ENCODE measurements around the gene RFTN1.

The RFTN1 gene

DNA sequence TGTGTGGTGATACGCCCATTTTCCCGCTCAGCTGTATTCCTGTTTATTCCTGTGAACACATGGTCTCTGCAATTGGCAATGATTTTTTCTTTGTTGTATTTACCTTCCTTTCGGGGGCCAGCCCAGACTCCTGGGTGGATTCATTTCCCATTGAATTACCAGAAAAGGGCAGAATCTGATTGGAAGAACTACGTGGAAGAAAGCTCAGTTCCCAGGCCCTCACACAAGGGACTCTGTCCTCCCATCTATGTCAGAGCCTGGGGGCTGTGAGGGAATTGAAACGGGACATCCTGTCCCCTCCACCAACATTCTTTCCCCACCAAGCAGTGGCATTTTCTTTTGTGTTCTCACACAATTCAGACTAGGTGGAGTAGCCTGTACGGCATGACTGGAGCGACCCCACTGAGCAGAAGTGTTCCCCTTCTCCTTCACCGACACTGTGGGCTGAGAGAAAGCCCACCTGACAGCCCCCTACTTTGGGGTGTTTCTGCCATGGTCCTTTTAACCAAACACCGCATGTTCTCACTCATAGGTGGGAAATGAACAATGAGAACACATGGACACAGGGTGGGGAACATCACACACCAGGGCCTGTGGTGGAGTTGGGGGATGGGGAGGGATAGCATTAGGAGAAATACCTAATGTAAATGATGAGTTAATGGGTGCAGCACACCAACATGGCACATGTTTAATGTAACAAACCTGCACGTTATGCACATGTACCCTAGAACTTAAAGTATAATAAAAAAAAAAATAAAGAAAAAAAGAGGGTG, 32.1 kb upstream of the RFTN1 start:
- H3K27ac ChIP-seq (ENCODE audit: low read depth, low read length): no peak overlapping the region
- H3K4me1 ChIP-seq (ENCODE audit: insufficient read depth, low read length): peaks cover 6% of the 10 kb centered on the region
- no peaks in the 10 kb centered on the region for H3K9me3 ChIP-seq (ENCODE audit: low read length)
- H3K36me3 ChIP-seq (ENCODE audit: insufficient read depth, low read length): no peaks in the 10 kb centered on the region
- H3K27me3 ChIP-seq (ENCODE audit: control insufficient read depth in 1 of 2, insufficient read depth in 2 of 2, low read length in 2 of 2): no peaks in the 10 kb centered on the region
- no peak overlapping the region for H3K4me3 ChIP-seq (ENCODE audit: low read depth in 1 of 2, low read length in 2 of 2)
- no peak overlapping the region for H3K9ac ChIP-seq (ENCODE audit: low read length)

DNA sequence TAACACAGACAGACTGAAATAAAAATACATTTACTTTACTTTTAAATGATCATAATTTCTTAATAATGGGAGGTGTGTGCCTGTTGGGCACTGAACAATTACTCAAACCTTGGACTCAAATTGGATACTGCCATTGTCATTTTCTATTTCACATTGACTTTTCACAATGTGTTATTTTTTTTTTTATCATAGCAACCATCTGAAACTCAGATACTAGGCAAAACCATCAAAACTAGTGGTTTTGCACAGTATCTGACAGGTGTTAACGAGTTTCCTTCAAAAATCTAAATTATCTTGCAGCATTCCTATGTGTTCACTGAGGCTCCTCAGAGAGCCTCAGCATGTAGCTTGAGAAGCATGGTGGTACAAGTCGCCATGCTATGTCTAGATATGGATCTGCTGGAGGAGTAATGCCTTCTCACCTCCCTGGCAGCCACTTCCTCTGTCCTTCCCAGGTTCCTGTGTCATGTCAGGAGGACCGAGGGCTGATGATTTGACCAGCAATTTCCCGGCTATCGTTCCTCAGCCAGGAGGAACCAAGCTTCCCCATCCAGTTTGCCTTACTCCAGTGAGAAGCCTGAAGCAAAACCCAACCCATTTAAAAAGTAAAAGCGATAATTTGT, 29.9 kb upstream of the RFTN1 start:
- H3K4me1 ChIP-seq (ENCODE audit: insufficient read depth, low read length): no peaks in the 10 kb centered on the region
- H3K9me3 ChIP-seq (ENCODE audit: low read length): no peaks in the 10 kb centered on the region
- H3K36me3 ChIP-seq (ENCODE audit: insufficient read depth, low read length): no peaks in the 10 kb centered on the region
- no peak overlapping the region for H3K27ac ChIP-seq (ENCODE audit: low read depth, low read length)
- no peak overlapping the region for H3K9ac ChIP-seq (ENCODE audit: low read length)
- no peak overlapping the region for H3K4me3 ChIP-seq (ENCODE audit: low read depth in 1 of 2, low read length in 2 of 2)
- H3K27me3 ChIP-seq (ENCODE audit: control insufficient read depth in 1 of 2, insufficient read depth in 2 of 2, low read length in 2 of 2): no peaks in the 10 kb centered on the region

DNA sequence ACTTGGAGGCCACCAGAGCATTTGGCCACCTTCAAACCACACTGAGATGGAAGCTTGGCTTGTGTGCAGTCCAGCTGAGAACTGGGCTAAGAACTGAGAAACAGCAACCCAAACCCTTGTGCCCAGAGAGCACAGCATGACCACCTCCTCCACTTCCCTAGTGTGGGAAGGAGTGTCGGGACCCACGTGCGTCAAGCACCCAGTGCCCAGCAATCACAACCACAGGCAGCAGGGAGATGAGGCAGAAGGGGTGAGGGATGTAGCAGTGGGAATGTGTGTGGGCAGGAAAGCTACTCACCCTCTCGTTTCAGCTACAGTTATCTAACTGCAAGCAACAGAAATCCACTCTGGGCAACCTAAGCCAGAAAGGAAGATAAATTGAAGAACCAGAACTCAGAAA, 25.0 kb upstream of the RFTN1 start:
- Histone ChIP-seq H3K9me3 (ENCODE audit: low read length) (no peaks in the 10 kb centered on the region), H3K27me3 (ENCODE audit: control insufficient read depth in 1 of 2, insufficient read depth in 2 of 2, low read length in 2 of 2) (no peaks in the 10 kb centered on the region), H3K27ac (ENCODE audit: low read depth, low read length) (no peak overlapping the region), H3K4me1 (ENCODE audit: insufficient read depth, low read length) (no peaks in the 10 kb centered on the region), H3K4me3 (ENCODE audit: low read depth in 1 of 2, low read length in 2 of 2) (no peak overlapping the region), H3K9ac (ENCODE audit: low read length) (no peak overlapping the region), H3K36me3 (ENCODE audit: insufficient read depth, low read length) (no peaks in the 10 kb centered on the region)

DNA sequence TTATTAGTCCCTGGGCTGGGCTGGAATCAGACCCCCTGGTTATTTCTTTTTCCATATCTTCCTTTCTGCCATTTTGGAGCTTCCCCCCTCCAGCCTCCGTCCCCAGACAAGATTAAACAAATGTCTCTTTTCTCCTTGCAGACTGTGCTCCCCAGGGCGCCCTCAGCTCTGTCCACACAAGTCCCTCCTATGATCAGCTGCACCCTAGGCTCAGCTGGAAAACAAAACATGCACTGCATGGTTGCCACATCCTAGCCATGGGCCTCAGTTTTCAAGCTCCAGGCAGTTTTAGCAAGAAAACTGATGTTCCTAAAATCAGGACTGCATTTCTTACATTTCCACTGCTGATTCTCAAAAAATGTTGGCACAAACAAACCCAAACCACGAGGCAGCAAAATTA, 23.5 kb upstream of the RFTN1 start:
- Histone ChIP-seq H3K36me3 (ENCODE audit: insufficient read depth, low read length) (no peaks in the 10 kb centered on the region), H3K27ac (ENCODE audit: low read depth, low read length) (no peak overlapping the region), H3K4me3 (ENCODE audit: low read depth in 1 of 2, low read length in 2 of 2) (no peak overlapping the region), H3K9me3 (ENCODE audit: low read length) (no peaks in the 10 kb centered on the region), H3K27me3 (ENCODE audit: control insufficient read depth in 1 of 2, insufficient read depth in 2 of 2, low read length in 2 of 2) (no peaks in the 10 kb centered on the region), H3K9ac (ENCODE audit: low read length) (no peak overlapping the region), H3K4me1 (ENCODE audit: insufficient read depth, low read length) (no peaks in the 10 kb centered on the region)

DNA sequence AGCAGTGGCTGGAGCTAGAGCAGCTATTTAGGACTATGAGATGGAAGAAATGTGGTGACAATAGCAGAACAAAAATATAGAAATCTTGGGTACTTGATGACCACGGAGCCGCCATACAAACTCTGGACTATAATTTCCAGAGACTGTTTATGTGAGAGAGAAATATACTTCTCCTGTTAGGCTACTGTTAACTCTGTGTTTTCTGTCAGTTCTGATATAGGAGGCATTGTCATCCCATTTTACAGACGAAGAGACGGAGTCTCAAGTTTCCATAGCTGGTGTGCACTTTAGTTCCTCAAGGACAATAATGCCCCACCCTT, 22.8 kb upstream of the RFTN1 start:
- Histone ChIP-seq H3K9me3 (ENCODE audit: low read length) (no peaks in the 10 kb centered on the region), H3K4me3 (ENCODE audit: low read depth in 1 of 2, low read length in 2 of 2) (no peak overlapping the region), H3K4me1 (ENCODE audit: insufficient read depth, low read length) (no peaks in the 10 kb centered on the region), H3K9ac (ENCODE audit: low read length) (no peak overlapping the region), H3K27me3 (ENCODE audit: control insufficient read depth in 1 of 2, insufficient read depth in 2 of 2, low read length in 2 of 2) (no peaks in the 10 kb centered on the region), H3K36me3 (ENCODE audit: insufficient read depth, low read length) (no peaks in the 10 kb centered on the region), H3K27ac (ENCODE audit: low read depth, low read length) (no peak overlapping the region)

DNA sequence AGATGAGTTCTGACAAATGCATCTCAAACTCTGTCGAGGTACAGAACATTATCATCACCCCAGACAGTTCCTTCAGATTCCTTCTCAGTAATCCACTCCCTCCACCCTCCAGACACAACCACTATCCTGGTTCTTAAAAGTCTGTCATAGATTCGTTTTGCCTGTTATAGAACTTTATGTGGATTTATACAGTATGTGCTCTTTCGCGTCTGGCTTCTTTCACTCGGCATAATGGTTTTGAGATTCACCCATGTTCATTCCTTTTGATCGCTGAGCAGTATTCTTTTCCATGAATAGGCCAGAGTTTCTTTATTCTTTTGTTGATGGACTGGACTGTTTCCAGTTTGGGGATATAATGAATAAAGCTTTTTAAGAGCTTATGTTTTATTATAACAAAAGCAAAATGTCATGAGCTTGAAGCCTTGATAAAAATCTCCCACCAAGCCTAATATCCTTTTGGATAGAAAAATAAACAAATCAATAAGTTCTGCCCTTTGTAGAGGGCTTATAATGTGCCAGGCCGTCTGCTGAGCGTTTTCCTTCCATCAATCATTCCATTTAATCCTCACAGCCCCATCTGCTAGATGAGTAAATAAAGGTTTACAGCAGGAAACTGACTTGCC, 21.3 kb upstream of the RFTN1 start:
- Histone ChIP-seq H3K27me3 (ENCODE audit: control insufficient read depth in 1 of 2, insufficient read depth in 2 of 2, low read length in 2 of 2) (no peaks in the 10 kb centered on the region), H3K9ac (ENCODE audit: low read length) (no peak overlapping the region), H3K36me3 (ENCODE audit: insufficient read depth, low read length) (no peaks in the 10 kb centered on the region), H3K27ac (ENCODE audit: low read depth, low read length) (no peak overlapping the region), H3K9me3 (ENCODE audit: low read length) (no peaks in the 10 kb centered on the region), H3K4me3 (ENCODE audit: low read depth in 1 of 2, low read length in 2 of 2) (no peak overlapping the region), H3K4me1 (ENCODE audit: insufficient read depth, low read length) (no peaks in the 10 kb centered on the region)

DNA sequence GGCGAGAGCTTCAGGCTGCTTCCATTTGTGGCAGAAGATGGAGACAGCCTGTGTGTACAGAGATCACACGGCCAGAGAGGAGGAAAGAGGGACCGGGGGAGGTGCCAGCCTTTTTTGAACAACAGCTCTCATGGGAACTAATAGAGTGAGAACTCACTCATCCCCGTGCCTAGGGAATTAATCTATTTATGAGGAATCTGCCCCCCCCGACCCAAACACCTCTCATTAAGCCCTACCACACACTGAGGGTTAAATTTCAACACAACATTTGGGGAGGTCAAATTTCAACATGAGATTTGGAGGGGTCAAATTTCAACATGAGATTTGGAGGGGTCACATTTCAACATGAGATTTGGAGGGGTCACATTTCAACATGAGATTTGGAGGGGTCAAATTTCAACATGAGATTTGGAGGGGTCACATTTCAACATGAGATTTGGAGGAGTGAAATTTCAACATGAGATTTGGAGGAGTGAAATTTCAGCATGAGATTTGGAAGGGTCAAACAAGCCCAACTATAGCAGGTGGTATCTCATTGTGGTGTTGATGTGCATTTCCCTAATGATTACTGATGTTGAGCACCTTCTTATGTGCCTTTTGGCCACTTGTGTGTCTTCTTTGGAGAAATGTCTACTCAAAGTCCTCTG, 20.6 kb upstream of the RFTN1 start:
- no peak overlapping the region for H3K4me3 ChIP-seq (ENCODE audit: low read depth in 1 of 2, low read length in 2 of 2)

DNA sequence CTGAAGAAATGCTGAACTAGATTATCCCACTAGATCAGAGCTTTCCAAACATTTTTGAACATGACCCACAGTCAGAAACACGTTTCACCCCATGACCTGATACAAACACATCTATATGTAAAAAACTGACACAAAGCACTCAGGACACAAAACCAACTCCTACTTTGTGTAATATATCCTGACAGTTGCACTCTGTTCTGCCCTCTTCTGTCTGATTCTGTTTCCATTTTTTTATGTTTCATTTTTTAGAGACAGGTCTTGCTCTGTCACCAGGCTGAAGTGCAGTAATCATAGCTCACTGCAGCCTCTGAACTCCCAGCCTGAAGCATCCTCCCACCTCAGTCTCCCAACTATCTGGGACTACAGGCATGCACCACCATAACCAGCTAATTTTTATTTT, 15.8 kb upstream of the RFTN1 start:
- H3K4me1 ChIP-seq (ENCODE audit: insufficient read depth, low read length): no peaks in the 10 kb centered on the region
- no peaks in the 10 kb centered on the region for H3K27me3 ChIP-seq (ENCODE audit: control insufficient read depth in 1 of 2, insufficient read depth in 2 of 2, low read length in 2 of 2)
- no peaks in the 10 kb centered on the region for H3K36me3 ChIP-seq (ENCODE audit: insufficient read depth, low read length)
- H3K9ac ChIP-seq (ENCODE audit: low read length): no peak overlapping the region
- no peak overlapping the region for H3K27ac ChIP-seq (ENCODE audit: low read depth, low read length)
- no peak overlapping the region for H3K4me3 ChIP-seq (ENCODE audit: low read depth in 1 of 2, low read length in 2 of 2)
- H3K9me3 ChIP-seq (ENCODE audit: low read length): no peaks in the 10 kb centered on the region

More for the DNA sequence above, 20.6 kb upstream of the RFTN1 start:
- Histone ChIP-seq H3K4me1 (ENCODE audit: insufficient read depth, low read length) (no peaks in the 10 kb centered on the region), H3K9ac (ENCODE audit: low read length) (no peak overlapping the region), H3K36me3 (ENCODE audit: insufficient read depth, low read length) (no peaks in the 10 kb centered on the region), H3K27ac (ENCODE audit: low read depth, low read length) (no peak overlapping the region), H3K9me3 (ENCODE audit: low read length) (no peaks in the 10 kb centered on the region), H3K27me3 (ENCODE audit: control insufficient read depth in 1 of 2, insufficient read depth in 2 of 2, low read length in 2 of 2) (no peaks in the 10 kb centered on the region)

DNA sequence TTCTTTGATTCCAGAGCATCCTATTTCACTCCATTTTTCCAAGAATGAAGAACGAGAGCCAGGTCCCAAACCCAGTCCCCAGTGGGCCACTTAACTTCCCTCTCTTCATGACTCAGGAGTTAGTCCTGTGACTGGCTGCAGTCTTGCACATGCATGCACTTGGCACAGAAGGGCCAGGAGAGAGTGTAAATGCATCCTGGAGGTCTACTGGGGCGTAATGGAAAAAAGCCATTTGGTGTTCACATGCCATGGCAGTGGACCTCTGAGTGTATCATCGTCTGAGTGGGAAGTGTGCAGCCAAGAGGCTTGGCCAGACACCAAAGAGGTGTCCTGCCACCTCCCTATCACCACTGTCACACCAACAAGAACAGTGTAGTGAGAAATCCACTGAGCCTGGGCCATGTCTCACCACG, 15.1 kb upstream of the RFTN1 start:
- H3K27me3 ChIP-seq (ENCODE audit: control insufficient read depth in 1 of 2, insufficient read depth in 2 of 2, low read length in 2 of 2): no peaks in the 10 kb centered on the region
- H3K36me3 ChIP-seq (ENCODE audit: insufficient read depth, low read length): no peaks in the 10 kb centered on the region
- no peaks in the 10 kb centered on the region for H3K9me3 ChIP-seq (ENCODE audit: low read length)
- no peak overlapping the region for H3K4me3 ChIP-seq (ENCODE audit: low read depth in 1 of 2, low read length in 2 of 2)
- no peak overlapping the region for H3K27ac ChIP-seq (ENCODE audit: low read depth, low read length)
- no peak overlapping the region for H3K9ac ChIP-seq (ENCODE audit: low read length)
- H3K4me1 ChIP-seq (ENCODE audit: insufficient read depth, low read length): no peaks in the 10 kb centered on the region

DNA sequence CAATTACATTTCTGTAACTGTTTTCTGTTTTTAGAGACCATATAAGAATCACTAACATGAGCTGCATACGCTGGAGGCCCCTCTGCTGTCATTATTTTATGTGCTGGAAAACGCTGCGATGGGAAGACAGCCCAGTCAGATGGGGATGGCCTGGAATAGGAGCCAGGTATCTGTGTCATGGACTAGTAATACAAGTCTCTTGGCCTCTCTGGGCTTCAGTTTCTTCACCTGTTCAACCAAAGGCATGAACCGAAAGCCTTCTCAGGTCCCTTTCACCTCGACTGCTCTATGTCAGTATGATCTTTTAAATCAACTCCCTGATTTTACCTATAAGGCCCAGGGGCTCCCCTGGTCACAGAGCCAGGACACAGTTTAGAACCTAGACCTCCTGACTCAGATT, 14.6 kb upstream of the RFTN1 start:
- H3K27me3 ChIP-seq (ENCODE audit: control insufficient read depth in 1 of 2, insufficient read depth in 2 of 2, low read length in 2 of 2): no peaks in the 10 kb centered on the region

DNA sequence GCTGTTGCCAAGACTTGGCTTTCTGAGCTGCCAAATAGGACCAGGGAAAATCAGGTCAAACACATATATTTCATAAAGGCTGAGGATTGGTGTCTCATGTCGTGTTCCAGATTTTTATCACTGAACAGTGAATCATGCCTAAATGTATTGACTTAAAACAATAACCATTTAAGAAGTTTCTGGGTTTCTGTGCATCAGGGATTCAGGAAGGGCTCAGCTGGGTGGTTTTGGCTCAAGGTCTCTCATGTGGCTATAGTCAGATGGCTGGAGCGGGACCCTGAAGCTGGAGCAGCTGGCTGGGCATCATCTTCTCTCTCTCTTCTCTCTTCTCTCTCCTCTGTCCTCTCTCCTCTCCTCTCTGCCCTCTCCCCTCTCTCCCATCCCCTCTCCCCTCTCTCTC, 10.7 kb upstream of the RFTN1 start:
- no peaks in the 10 kb centered on the region for H3K9me3 ChIP-seq (ENCODE audit: low read length)
- H3K27ac ChIP-seq (ENCODE audit: low read depth, low read length): no peak overlapping the region
- no peaks in the 10 kb centered on the region for H3K4me1 ChIP-seq (ENCODE audit: insufficient read depth, low read length)
- H3K27me3 ChIP-seq (ENCODE audit: control insufficient read depth in 1 of 2, insufficient read depth in 2 of 2, low read length in 2 of 2): no peaks in the 10 kb centered on the region
- H3K9ac ChIP-seq (ENCODE audit: low read length): no peak overlapping the region
- no peaks in the 10 kb centered on the region for H3K36me3 ChIP-seq (ENCODE audit: insufficient read depth, low read length)
- H3K4me3 ChIP-seq (ENCODE audit: low read depth in 1 of 2, low read length in 2 of 2): no peak overlapping the region

More for the DNA sequence above, 14.6 kb upstream of the RFTN1 start:
- Histone ChIP-seq H3K27ac (ENCODE audit: low read depth, low read length) (no peak overlapping the region), H3K9ac (ENCODE audit: low read length) (no peak overlapping the region), H3K4me1 (ENCODE audit: insufficient read depth, low read length) (no peaks in the 10 kb centered on the region), H3K36me3 (ENCODE audit: insufficient read depth, low read length) (no peaks in the 10 kb centered on the region), H3K4me3 (ENCODE audit: low read depth in 1 of 2, low read length in 2 of 2) (no peak overlapping the region), H3K9me3 (ENCODE audit: low read length) (no peaks in the 10 kb centered on the region)

Data from muscle layer of colon (tissue), 2 donors.